Keratinocyte (primary cell): Measurements from ENCODE around the gene SNAPC4. TPM values are rescaled to one million over a fixed set of nuclear protein-coding genes. Genes with fewer than 3 reads are reported as not detected.

Source experiments
- DNase-seq: peaks from one replicate; pipeline ENCODE4 v3.0.0-alpha.2; 2011; ENCODE audit warnings: low read depth, missing footprints, low spot score
- FAIRE-seq: peaks from 2 replicates; lab custom pipeline; 2011; peaks lifted over from hg19 to GRCh38; lab: Jason Lieb, UNC
- H2AFZ ChIP-seq: 2 replicates; pipeline ENCODE4 v1.6.0; 2012; ENCODE audit warnings: low read length, control low read depth, inconsistent platforms; ENCODE audit not compliant: control insufficient read depth
- H3K27ac ChIP-seq: 2 replicates; pipeline ENCODE4 v1.5.1; 2011; ENCODE audit warnings: low read length; ENCODE audit not compliant: control insufficient read depth, insufficient read depth
- H3K27me3 ChIP-seq: 3 replicates; pipeline ENCODE4 v1.6.0; 2011; ENCODE audit warnings: low read length; ENCODE audit not compliant: control insufficient read depth, insufficient read depth; ENCODE audit errors: extremely low read depth
- H3K36me3 ChIP-seq, 2 experiments: 2 replicates in 1 of 2; 3 replicates in 1 of 2; pipeline ENCODE4 v1.5.1; 2011; ENCODE audit warnings: low read length in 2 of 2, mild to moderate bottlenecking in 1 of 2; ENCODE audit not compliant: control insufficient read depth in 2 of 2, insufficient read depth in 2 of 2; ENCODE audit errors: extremely low read depth in 1 of 2
- H3K4me1 ChIP-seq: 3 replicates; pipeline ENCODE4 v1.5.1; 2011; ENCODE audit warnings: low read length; ENCODE audit not compliant: control insufficient read depth, insufficient read depth; ENCODE audit errors: extremely low read depth
- H3K4me2 ChIP-seq: 3 replicates; pipeline ENCODE4 v1.6.0; 2011; ENCODE audit warnings: low read depth, low read length; ENCODE audit not compliant: control insufficient read depth, insufficient read depth; ENCODE audit errors: extremely low read depth
- H3K4me3 ChIP-seq, 3 experiments: fragments of 200-600 bp in 1 of 3; sonication (generic) in 1 of 3; 2 replicates in 2 of 3; 3 replicates in 1 of 3; pipeline ENCODE4 v1.5.1; 2011 to 2016; ENCODE audit warnings: low read length in 3 of 3, mild to moderate bottlenecking in 3 of 3, control low read depth in 2 of 3, inconsistent platforms in 1 of 3, low read depth in 1 of 3, mixed read lengths in 1 of 3, mixed run types in 1 of 3, moderate library complexity in 1 of 3; ENCODE audit not compliant: control insufficient read depth in 2 of 3, insufficient read depth in 2 of 3; ENCODE audit errors: extremely low read depth in 1 of 3
- H3K79me2 ChIP-seq: 2 replicates; pipeline ENCODE4 v1.6.0; 2012; ENCODE audit warnings: low read length; ENCODE audit not compliant: control insufficient read depth, insufficient read depth
- H3K9ac ChIP-seq: 3 replicates; pipeline ENCODE4 v1.6.0; 2011; ENCODE audit warnings: low read length; ENCODE audit not compliant: control insufficient read depth, insufficient read depth; ENCODE audit errors: extremely low read depth
- H3K9me1 ChIP-seq: 3 replicates; pipeline ENCODE4 v1.6.0; 2011; ENCODE audit warnings: low read length; ENCODE audit not compliant: control insufficient read depth, insufficient read depth; ENCODE audit errors: extremely low read depth
- H3K9me3 ChIP-seq: 2 replicates; pipeline ENCODE4 v1.5.1; 2012; ENCODE audit warnings: low read depth, low read length; ENCODE audit not compliant: control insufficient read depth
- H4K20me1 ChIP-seq: 3 replicates; pipeline ENCODE4 v1.6.0; 2011; ENCODE audit warnings: low read length; ENCODE audit not compliant: control insufficient read depth, insufficient read depth; ENCODE audit errors: extremely low read depth
- CTCF ChIP-seq, 3 experiments: IDR thresholded peaks in 1 of 3; conservative IDR thresholded peaks in 1 of 3; optimal IDR thresholded peaks in 1 of 3; 2 replicates in 2 of 3; 3 replicates in 1 of 3; pipeline versions ENCODE3 to v1.5.1; 2011; ENCODE audit warnings: low read length in 3 of 3, mild to moderate bottlenecking in 3 of 3, moderate library complexity in 2 of 3, control low read depth in 1 of 3, inconsistent platforms in 1 of 3; ENCODE audit not compliant: insufficient read depth in 2 of 3; ENCODE audit errors: extremely low read depth in 1 of 3
- EZH2 ChIP-seq: IDR thresholded peaks from one replicate; pipeline ENCODE4 v1.6.1; 2012; ENCODE audit warnings: inconsistent platforms, mild to moderate bottlenecking, low read length, moderate library complexity
- dilution Hi-C: fragments of 300-500 bp; cut with MboI; formaldehyde crosslinking; loops from one replicate; pipeline ENCODE4 v1.7.0; 2020; ENCODE audit warnings: low sequenced_read_pairs; ENCODE audit not compliant: extremely low pct_ligation_motif_present
- polyA plus RNA-seq, 5 experiments: library from polyadenylated mRNA; depleted of rRNA in 3 of 5; stranded (reverse) in 3 of 5; stranded (forward) in 1 of 5; unstranded in 1 of 5; fragments of >200 nt; gene quantifications; 1 replicate in 1 of 5; 2 replicates in 3 of 5; 3 replicates in 1 of 5; pipeline versions ENCODE4 v1.2.1 to v1.2.3, GENCODE V29; 2011 to 2012; ENCODE audit warnings: missing spikeins in 2 of 5, low read depth in 1 of 5, low replicate concordance in 1 of 5

Gene SNAPC4
- polyA plus RNA-seq, 1 donor (not counting 4 experiments of a cell fraction or from before 2014, with no cell fraction given), result 3.6 TPM

DNA sequence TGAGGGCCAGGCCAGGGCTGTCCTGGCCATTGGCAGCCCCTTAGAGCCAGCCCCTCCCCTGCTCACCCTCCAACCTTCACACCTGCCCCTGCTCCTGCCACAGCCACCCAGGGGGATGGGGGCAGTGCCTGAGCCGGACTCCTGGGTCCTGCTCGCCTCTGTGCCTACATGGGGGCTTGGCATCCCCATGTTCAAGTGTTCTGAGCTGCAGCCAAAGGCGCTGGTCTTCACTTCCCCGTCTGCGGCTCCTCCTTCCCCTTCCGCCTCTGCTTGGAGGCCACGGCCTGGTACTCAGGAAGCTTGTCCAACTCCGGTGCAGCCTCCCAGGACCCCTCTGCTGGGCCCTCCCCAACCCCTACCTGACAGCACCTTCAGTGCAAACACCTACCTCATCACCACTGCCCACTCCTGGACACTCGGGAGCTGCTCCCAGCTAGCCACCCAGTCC is 34.2 kb downstream of the SNAPC4 start:
- Histone ChIP-seq H3K4me2 (no peak overlapping the region), H3K4me1 (peaks cover 12% of the 10 kb centered on the region), H3K9ac (no peak overlapping the region), H3K79me2 (no peaks in the 10 kb centered on the region), H3K9me1 (no peaks in the 10 kb centered on the region), H3K27ac (no peak overlapping the region), H3K4me3 (no peak overlapping the region), H2AFZ (no peak overlapping the region), H3K9me3 (no peaks in the 10 kb centered on the region), H3K36me3 (peaks cover 0 to 3% of the 10 kb centered on the region in 2 experiments), H4K20me1 (no peaks in the 10 kb centered on the region), H3K27me3 (no peaks in the 10 kb centered on the region)
- DNase-seq, result no peak
- no peak for FAIRE-seq
- TF ChIP-seq EZH2, result no peak
- no peak for TF ChIP-seq CTCF (optimal IDR thresholded peaks at IDR 0.05 in 1 of 3, IDR thresholded peaks at IDR 0.05 in 1 of 3, conservative IDR thresholded peaks at IDR 0.05 in 1 of 3; ENCODE audit: extremely low read depth in 1 of 3, insufficient read depth in 2 of 3, low read length in 3 of 3)
- dilution Hi-C loops, result no loop called here

DNA sequence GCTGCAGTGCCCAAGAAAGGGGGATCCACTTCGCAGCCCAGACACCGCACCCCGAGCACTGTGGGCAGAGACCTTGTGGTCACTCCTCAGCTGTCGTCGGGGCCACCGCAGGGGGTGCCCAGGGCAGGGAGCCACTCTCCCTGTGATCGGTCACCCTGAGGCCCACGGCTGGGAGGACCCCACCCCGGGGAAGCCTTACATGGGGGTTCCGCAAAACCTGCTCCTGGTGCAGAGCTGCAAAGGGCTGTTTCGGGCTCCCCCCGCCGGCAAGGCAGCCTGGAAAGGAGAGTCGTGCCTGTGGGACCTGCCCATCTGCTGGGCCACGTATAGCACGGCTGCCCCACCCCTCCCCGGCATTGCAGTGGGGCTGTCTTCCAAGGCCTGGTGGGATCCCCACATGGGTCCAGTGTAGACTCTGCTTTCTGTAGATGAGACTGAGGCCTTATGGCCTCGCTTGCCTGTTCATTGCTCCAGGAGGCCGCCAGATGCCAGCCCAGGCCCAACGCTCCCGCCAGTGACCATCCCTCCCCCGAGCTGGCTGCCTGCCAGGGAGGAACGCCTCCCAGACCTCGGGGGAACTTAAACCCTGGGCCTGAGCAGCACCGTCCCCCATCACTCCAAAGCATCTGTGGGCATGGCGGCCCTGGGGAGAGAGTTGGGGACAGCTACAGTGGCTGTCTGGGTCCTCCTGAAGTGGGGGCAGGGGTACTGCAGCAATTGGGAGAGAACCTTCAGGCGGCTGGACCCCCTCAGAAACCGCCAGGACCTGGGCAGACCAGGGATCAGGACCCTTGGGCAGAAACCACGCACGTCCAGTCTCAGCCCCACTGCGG is 34.8 kb downstream of the SNAPC4 start:
- Histone ChIP-seq H3K9me1 (no peaks in the 10 kb centered on the region), H3K27ac (no peak overlapping the region), H3K27me3 (no peaks in the 10 kb centered on the region), H3K4me3 (no peak overlapping the region), H3K79me2 (no peaks in the 10 kb centered on the region), H3K9ac (no peak overlapping the region), H4K20me1 (no peaks in the 10 kb centered on the region), H2AFZ (no peak overlapping the region), H3K36me3 (peaks cover 0 to 3% of the 10 kb centered on the region in 2 experiments), H3K4me1 (peaks cover 12% of the 10 kb centered on the region), H3K9me3 (no peaks in the 10 kb centered on the region), H3K4me2 (no peak overlapping the region)
- dilution Hi-C loops, result no loop called here
- DNase-seq (no peak), FAIRE-seq (no peak)
- TF ChIP-seq EZH2 (no peak), CTCF (optimal IDR thresholded peaks at IDR 0.05 in 1 of 3, IDR thresholded peaks at IDR 0.05 in 1 of 3, conservative IDR thresholded peaks at IDR 0.05 in 1 of 3; ENCODE audit: extremely low read depth in 1 of 3, insufficient read depth in 2 of 3, low read length in 3 of 3) (no peak)
